K562 (cell line): ENCODE results near the gene TECTA. TPM values are rescaled to one million over a fixed set of nuclear protein-coding genes. Genes with fewer than 3 reads are reported as not detected.
"Not testable (repeated sequence)": the region's sequence is repeated elsewhere in the genome, so short reads cannot be mapped to it uniquely, and the experiment has no call there.

Experiments
- ATAC-seq: fragments of 200-7000 bp; cut with Tn5 transposase; 3 replicates; pipeline ENCODE4 v1.9.1; 2020; ENCODE audit warnings: moderate library complexity
- BruUV-seq: library from RNA; stranded (reverse); fragments of 400-500 nt; replicated peaks from 2 replicates; lab custom pipeline; 2021; lab: Mats Ljungman, UMichigan
- CTCF ChIA-PET: fragments of 300-600 bp; formaldehyde crosslinking; extraction: SDS; loops from one replicate; lab custom pipeline; 2021; ENCODE audit warnings: low intra/inter-chr PET ratio; lab: Yijun Ruan, JAX
- POLR2A ChIA-PET: fragments of 300-600, 350-650 bp; sonication (Branson Sonifier 250); formaldehyde crosslinking; extraction: SDS; loops from one replicate; lab custom pipeline; 2021; ENCODE audit warnings: antibody characterized with exemption, inconsistent platforms; lab: Yijun Ruan, JAX
- DNase-seq, 4 experiments: peaks; one replicate each; pipeline versions ENCODE4 v3.0.0 to v3.0.0-alpha.2; 2011 to 2018; ENCODE audit warnings: low spot score in 3 of 4, mixed read lengths in 3 of 4; ENCODE audit errors: extremely low read depth in 1 of 4
- FAIRE-seq: peaks from 2 replicates; lab custom pipeline; 2011; peaks lifted over from hg19 to GRCh38; lab: Jason Lieb, UNC
- H2AFZ ChIP-seq: 2 replicates; pipeline ENCODE4 v1.6.0; 2011; ENCODE audit warnings: low read depth, low read length, control low read depth, inconsistent platforms
- H3K27ac ChIP-seq: fragments of 200-600 bp; 3 replicates; pipeline ENCODE4 v1.8.0; 2011; ENCODE audit warnings: low read depth, mild to moderate bottlenecking, control low read depth, inconsistent platforms, low read length, moderate library complexity, mixed read lengths; ENCODE audit errors: extremely low read depth
- H3K27me3 ChIP-seq, 2 experiments: fragments of 300-600 bp in 1 of 2; 2 replicates in 1 of 2; 3 replicates in 1 of 2; pipeline versions ENCODE4 v1.6.0 to v1.8.0; 2011; ENCODE audit warnings: inconsistent platforms in 2 of 2, low read length in 2 of 2, mild to moderate bottlenecking in 1 of 2, mixed read lengths in 1 of 2, moderate library complexity in 1 of 2; ENCODE audit not compliant: control insufficient read depth in 2 of 2, insufficient read depth in 2 of 2
- H3K36me3 ChIP-seq: fragments of 300-600 bp; 3 replicates; pipeline ENCODE4 v1.8.0; 2011; ENCODE audit warnings: mild to moderate bottlenecking, low read length, inconsistent platforms; ENCODE audit not compliant: control insufficient read depth, insufficient read depth
- H3K4me1 ChIP-seq, 2 experiments: fragments of 200-600 bp in 1 of 2; replicated peaks in 1 of 2; 2 replicates in 1 of 2; 3 replicates in 1 of 2; pipeline versions ENCODE4 v1.5.1 to v1.8.0; 2011; ENCODE audit warnings: inconsistent platforms in 2 of 2, low read length in 2 of 2, mild to moderate bottlenecking in 1 of 2, mixed read lengths in 1 of 2, moderate library complexity in 1 of 2; ENCODE audit not compliant: control insufficient read depth in 2 of 2, insufficient read depth in 2 of 2
- H3K4me2 ChIP-seq: 2 replicates; pipeline ENCODE4 v1.6.1; 2011; ENCODE audit warnings: low read length, control low read depth, inconsistent platforms, mixed read lengths; ENCODE audit not compliant: insufficient read depth
- H3K4me3 ChIP-seq: fragments of 200-600 bp; sonication (generic), shearing (Covaris generic); 2 replicates; pipeline ENCODE4 v1.5.1; 2016; ENCODE audit warnings: control low read depth, inconsistent platforms
- H3K79me2 ChIP-seq: fragments of 200-600 bp; 3 replicates; pipeline ENCODE4 v1.8.0; 2011; ENCODE audit warnings: low read length, inconsistent platforms; ENCODE audit not compliant: control insufficient read depth, insufficient read depth
- H3K9ac ChIP-seq, 2 experiments: 2 replicates each; pipeline versions ENCODE4 v1.6.0 to v1.6.1; 2011; ENCODE audit warnings: low read depth in 2 of 2, low read length in 2 of 2, control low read depth in 1 of 2, inconsistent platforms in 1 of 2, mild to moderate bottlenecking in 1 of 2, mixed read lengths in 1 of 2; ENCODE audit not compliant: insufficient read depth in 1 of 2
- H3K9me1 ChIP-seq: one replicate; pipeline ENCODE4 v1.6.0; 2011; ENCODE audit warnings: inconsistent platforms, mild to moderate bottlenecking, low read length, moderate library complexity; ENCODE audit not compliant: control insufficient read depth, insufficient read depth
- H3K9me3 ChIP-seq: replicated peaks from 2 replicates; pipeline ENCODE4 v1.5.1; 2011; ENCODE audit warnings: low read depth, low read length, inconsistent platforms; ENCODE audit not compliant: control insufficient read depth, insufficient read depth
- H4K20me1 ChIP-seq: replicated peaks from 2 replicates; pipeline ENCODE4 v1.6.1; 2011; ENCODE audit warnings: low read length, inconsistent platforms, mixed read lengths; ENCODE audit not compliant: control insufficient read depth, insufficient read depth
- CBFA2T2 ChIP-seq: fragments of 450-650 bp; conservative IDR thresholded peaks from 2 replicates; pipeline ENCODE4 v1.6.1; 2017; ENCODE audit warnings: mild to moderate bottlenecking
- FOXO4 ChIP-seq: fragments of 450-650 bp; formaldehyde crosslinking; IDR thresholded peaks from 2 replicates; pipeline ENCODE4 v1.4.0; 2020; ENCODE audit warnings: mild to moderate bottlenecking, moderate library complexity
- PHF8 ChIP-seq: fragments of 200-600 bp; sonication (generic); IDR thresholded peaks from 2 replicates; pipeline ENCODE4 v1.6.1; 2012; ENCODE audit warnings: mixed run types, mild to moderate bottlenecking, inconsistent platforms, low read length, moderate library complexity, borderline replicate concordance
- TBP ChIP-seq: optimal IDR thresholded peaks from 2 replicates; pipeline ENCODE3; 2011; ENCODE audit warnings: low read depth, low read length, improper control_type of control experiment
- XRCC3 ChIP-seq: fragments of 450-650 bp; IDR thresholded peaks from 2 replicates; pipeline ENCODE4 v1.6.1; 2017; ENCODE audit warnings: mild to moderate bottlenecking, moderate library complexity
- ZBTB11 ChIP-seq, 3 experiments: fragments of 200-800 bp in 1 of 3; fragments of 250-450 bp in 1 of 3; fragments of 450-650 bp in 1 of 3; sonication (Bioruptor Pico) in 1 of 3; sonication (Bioruptor generic) in 1 of 3; formaldehyde crosslinking in 1 of 3; IDR thresholded peaks; 2 replicates each; pipeline versions ENCODE4 v1.6.1 to v1.8.0; 2016 to 2022; ENCODE audit warnings: mild to moderate bottlenecking in 2 of 3, missing genetic modification characterization in 2 of 3, missing compliant biosample characterization in 1 of 3, moderate library complexity in 1 of 3
- ZNF12 ChIP-seq: sonication (generic); formaldehyde crosslinking; IDR thresholded peaks from 2 replicates; pipeline ENCODE4 v1.4.0; 2020; ENCODE audit warnings: mild to moderate bottlenecking, missing genetic modification reagents
- ZNF57 ChIP-seq: fragments of 450-650 bp; formaldehyde crosslinking; IDR thresholded peaks from 2 replicates; pipeline ENCODE4 v1.4.0; 2020; ENCODE audit warnings: mild to moderate bottlenecking, moderate library complexity
- ZNF717 ChIP-seq: fragments of 250-450 bp; sonication (Bioruptor Pico); IDR thresholded peaks from 2 replicates; pipeline ENCODE4 v1.5.0; 2021
- WGBS: fragments of 100-300 bp; shearing (Covaris generic); methylation state at CpG from one replicate; pipeline ENCODE4 v1.1.6; 2016; ENCODE audit warnings: low coverage, mixed read lengths; ENCODE audit not compliant: insufficient coverage; ENCODE audit errors: missing lambda C conversion rate; 5-methylcytosine and 5-hydroxymethylcytosine counted together
- in situ Hi-C: fragments of 300-500 bp; cut with MboI; formaldehyde crosslinking; loops from 4 replicates; pipeline ENCODE4 v1.15.0; 2018; ENCODE audit warnings: inconsistent platforms, mixed read lengths
- intact Hi-C: fragments of 100-400 bp; cut with micrococcal nuclease; formaldehyde crosslinking; loops from 2 replicates; pipeline ENCODE4 v1.14.2; 2022
- polyA plus RNA-seq, 8 experiments: library from polyadenylated mRNA; depleted of rRNA in 4 of 8; stranded (reverse) in 5 of 8; unstranded in 3 of 8; fragments of >200 nt; fragmentation: Nextera tagmentation in 2 of 8; fragmentation: Illumina TruSeq in 1 of 8; extraction: Ambion mirVana in 2 of 8; extraction: Trizol in 1 of 8; gene quantifications; 2 replicates each; pipeline versions ENCODE4 v1.2.1 to v1.2.3, GENCODE V29; 2011 to 2014; ENCODE audit warnings: inconsistent platforms in 1 of 8, missing spikeins in 1 of 8
- total RNA-seq, 7 experiments: library from RNA; depleted of rRNA in 6 of 7; stranded (reverse); fragments of >200 nt in 6 of 7; fragmentation: Illumina TruSeq in 2 of 7; extraction: Trizol in 2 of 7; gene quantifications; 2 replicates each; pipeline versions ENCODE4 v1.2.1 to v1.2.3, GENCODE V29; 2011 to 2021; ENCODE audit warnings: low replicate concordance in 1 of 7

The TECTA gene
- total and polyA plus RNA-seq, 9 of the 15 experiments (the other 6 are each of a cell fraction or from before 2014, with no cell fraction given): under 0.01 to 0.04 (median 0.03) TPM; not detected in 5

GRCh38 chr11:121177629-121178028 is 76.6 kb downstream of the TECTA start:
- H2AFZ ChIP-seq, intact Hi-C loops, BruUV-seq, H3K9ac ChIP-seq, H3K9me3 ChIP-seq, H3K36me3 ChIP-seq, H3K4me3 ChIP-seq, H3K27me3 ChIP-seq, CTCF ChIA-PET, DNase-seq, H4K20me1 ChIP-seq, H3K4me2 ChIP-seq, H3K27ac ChIP-seq, H3K9me1 ChIP-seq, H3K79me2 ChIP-seq, in situ Hi-C loops, H3K4me1 ChIP-seq, ATAC-seq, FAIRE-seq, POLR2A ChIA-PET: not testable (repeated sequence)
- 6% methylated on average over 6 of the region's 10 CpGs for WGBS

DNA sequence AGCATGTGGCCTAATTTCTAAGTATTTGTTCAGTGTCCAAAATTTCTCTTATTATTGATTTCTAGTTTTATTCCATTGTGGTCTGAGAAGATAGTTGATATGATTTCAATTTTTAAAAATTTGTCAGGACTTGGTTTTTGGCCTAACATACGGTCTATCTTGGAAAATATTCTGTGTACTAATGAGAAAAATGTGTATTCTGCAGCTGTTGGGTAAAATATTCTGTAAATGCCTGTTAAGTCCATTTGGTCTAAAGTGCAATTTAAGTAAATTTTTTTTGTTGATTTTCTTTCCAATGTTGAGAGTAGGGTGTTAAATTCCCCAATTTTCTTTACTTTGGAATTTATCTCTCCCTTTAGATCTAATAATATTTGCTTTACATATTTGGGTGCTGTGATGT is 78.3 kb downstream of the TECTA start:
- in situ Hi-C loops: no loop called here
- Histone ChIP-seq H3K9me3 (no peaks in the 10 kb centered on the region), H3K9me1 (no peaks in the 10 kb centered on the region), H3K36me3 (no peaks in the 10 kb centered on the region), H3K4me1 (no peaks in the 10 kb centered on the region), H3K79me2 (no peaks in the 10 kb centered on the region), H3K27me3 (no peaks in the 10 kb centered on the region), H3K4me2 (no peak overlapping the region), H2AFZ (no peak overlapping the region), H3K27ac (no peak overlapping the region), H3K9ac (no peak overlapping the region), H3K4me3 (no peak overlapping the region), H4K20me1 (no peaks in the 10 kb centered on the region)
- ATAC-seq (no peak), FAIRE-seq (no peak), DNase-seq (no peak)
- CTCF ChIA-PET: no interaction called here
- BruUV-seq: no TSS peak
- POLR2A ChIA-PET: no interaction called here
- WGBS: 0% methylated on average over 1 of the region's 1 CpG
- TF ChIP-seq TBP (no peak), ZNF12 (CRISPR knock-in tag) (no peak), ZNF717 (CRISPR knock-in tag) (no peak), XRCC3 (no peak), PHF8 (no peak), CBFA2T2 (no peak), ZNF57 (CRISPR knock-in tag) (no peak), FOXO4 (no peak), ZBTB11 (CRISPR knock-in tag; IDR thresholded peaks at IDR 0.05) (no peak)
- intact Hi-C loops: no loop called here
